ENCODE results near the gene AKAP12.
"Not testable (repeated sequence)": the region's sequence is repeated elsewhere in the genome, so short reads cannot be mapped to it uniquely, and the experiment has no call there.

Gene AKAP12

GRCh38 chr6:151310852-151311767 lies 71.3 kb downstream of the AKAP12 start:
- DNase-seq (ENCODE audit: low spot score): no peak

- no peak for DNase-seq (ENCODE audit: low spot score)
Measured at GRCh38 chr6:151313066-151313491, 73.3 kb downstream of the AKAP12 start.

- DNase-seq (ENCODE audit: low spot score): not testable (repeated sequence)
Measured at GRCh38 chr6:151315661-151316060, 75.9 kb downstream of the AKAP12 start.

GRCh38 chr6:151317103-151317994 lies 77.6 kb downstream of the AKAP12 start:
- no peak for DNase-seq (ENCODE audit: low spot score)

- DNase-seq (ENCODE audit: low spot score): no peak
Measured at GRCh38 chr6:151317995-151318365, 78.2 kb downstream of the AKAP12 start.

- no peak for DNase-seq (ENCODE audit: low spot score)
Measured at GRCh38 chr6:151320140-151320539, 80.4 kb downstream of the AKAP12 start.

- DNase-seq (ENCODE audit: low spot score): no peak
Measured at GRCh38 chr6:151321438-151321837, 81.7 kb downstream of the AKAP12 start.

- DNase-seq (ENCODE audit: low spot score): no peak
Measured at GRCh38 chr6:151322570-151322969, 82.8 kb downstream of the AKAP12 start.

- DNase-seq (ENCODE audit: low spot score): peak; percentile 66
Measured at GRCh38 chr6:151323791-151324487, 84.2 kb downstream of the AKAP12 start.

GRCh38 chr6:151324488-151324825 lies 84.7 kb downstream of the AKAP12 start:
- DNase-seq (ENCODE audit: low spot score): no peak

GRCh38 chr6:151325075-151326050 lies 85.6 kb downstream of the AKAP12 start:
- DNase-seq (ENCODE audit: low spot score): no peak

GRCh38 chr6:151326116-151326825 lies 86.5 kb downstream of the AKAP12 start:
- no peak for DNase-seq (ENCODE audit: low spot score)

GRCh38 chr6:151327101-151327500 lies 87.3 kb downstream of the AKAP12 start:
- no peak for DNase-seq (ENCODE audit: low spot score)

GRCh38 chr6:151330130-151330696 lies 90.4 kb downstream of the AKAP12 start:
- no peak for DNase-seq (ENCODE audit: low spot score)

- DNase-seq (ENCODE audit: low spot score): no peak
Measured at GRCh38 chr6:151335930-151336329, 96.2 kb downstream of the AKAP12 start.

- DNase-seq (ENCODE audit: low spot score): no peak
Measured at GRCh38 chr6:151338651-151339200, 99.0 kb downstream of the AKAP12 start.

- no peak for DNase-seq (ENCODE audit: low spot score)
Measured at GRCh38 chr6:151339369-151339768, 99.6 kb downstream of the AKAP12 start.

GRCh38 chr6:151340219-151340978 lies 100.6 kb downstream of the AKAP12 start:
- DNase-seq (ENCODE audit: low spot score): peak; percentile 62
